ENCODE measurements around the gene PIK3C2G. TPM values are rescaled to one million over a fixed set of nuclear protein-coding genes. Genes with fewer than 3 reads are reported as not detected.

The PIK3C2G gene
- total and polyA plus RNA-seq, 10 of the 15 experiments (the other 5 are each of a cell fraction or from before 2014, with no cell fraction given) = not detected

- Histone ChIP-seq H3K4me2 (ENCODE audit: control insufficient read depth, insufficient read depth) (no peak overlapping the region), H3K4me1 (ENCODE audit: control insufficient read depth, insufficient read depth, low read length) (no peaks in the 10 kb centered on the region), H3K27ac (ENCODE audit: control insufficient read depth, insufficient read depth) (no peak overlapping the region), H4K20me1 (ENCODE audit: control insufficient read depth, insufficient read depth) (no peaks in the 10 kb centered on the region), H3K9me3 (replicated peaks; ENCODE audit: control insufficient read depth, insufficient read depth, low read length) (no peaks in the 10 kb centered on the region), H3K36me3 (ENCODE audit: control insufficient read depth in 2 of 2, insufficient read depth in 2 of 2, low read length in 1 of 2) (no peaks in the 10 kb centered on the region), H3K79me2 (ENCODE audit: control insufficient read depth, insufficient read depth, low read length) (no peaks in the 10 kb centered on the region), H3K27me3 (replicated peaks in 1 of 2; ENCODE audit: control insufficient read depth in 2 of 2, insufficient read depth in 2 of 2, low read length in 1 of 2) (no peaks in the 10 kb centered on the region), H3K9ac (ENCODE audit: control insufficient read depth, insufficient read depth, low read length) (no peak overlapping the region), H2AFZ (ENCODE audit: control insufficient read depth, low read depth, low read length) (no peak overlapping the region), H3K4me3 (no peak overlapping the region)
- FAIRE-seq (no peak), ATAC-seq (no peak), DNase-seq (ENCODE audit: low read depth, low spot score) (no peak)
- 4% methylated on average over 1 of the region's 1 CpG for WGBS (ENCODE audit: insufficient coverage, insufficient replicate concordance, low lambda C conversion rate, missing lambda C conversion rate)
- CTCF ChIA-PET = no interaction called here
- RAD21 ChIA-PET (ENCODE audit: unreplicated experiment) = no interaction called here
- POLR2A ChIA-PET = no interaction called here
- in situ Hi-C loops (cut with MboI) = no loop called here
- TF ChIP-seq CREB1 (IDR thresholded peaks at IDR 0.05; ENCODE audit: low read depth) = no peak
- TF ChIP-seq USF2 (IDR thresholded peaks at IDR 0.05; ENCODE audit: borderline replicate concordance, low read depth, low read length) = no peak
- no peak for TF ChIP-seq PAX5 (IDR thresholded peaks at IDR 0.05; ENCODE audit: borderline replicate concordance, low read depth, low read length)
- TF ChIP-seq E2F4 (IDR thresholded peaks at IDR 0.05; ENCODE audit: low read depth, low read length) = no peak
- no peak for TF ChIP-seq SMAD1 (IDR thresholded peaks at IDR 0.05; ENCODE audit: low read depth, partially characterized antibody)
- no peak for TF ChIP-seq CBFB (IDR thresholded peaks at IDR 0.05; ENCODE audit: low read depth)
- TF ChIP-seq ZSCAN29 (IDR thresholded peaks at IDR 0.05) = no peak
- TF ChIP-seq SUPT20H (IDR thresholded peaks at IDR 0.05; ENCODE audit: borderline replicate concordance, control insufficient read depth, low read depth, low read length) = no peak
- SMC1A ChIA-PET (ENCODE audit: uncharacterized antibody, unreplicated experiment) = no interaction called here
- intact Hi-C loops (cut with micrococcal nuclease; ENCODE audit: unreplicated experiment) = no loop called here
- no TSS peak for BruUV-seq (replicated peaks)
These were observed 423.1 kb downstream of the PIK3C2G start for GRCh38 chr12:18684430-18684829.

Data from GM12878 (cell line).